Natural killer cell (primary cell): ENCODE data around the gene TTC28. TPM values are rescaled to one million over a fixed set of nuclear protein-coding genes. Genes with fewer than 3 reads are reported as not detected.

Experiments
- ATAC-seq, 3 donors: fragments of 150-1000 bp in 2 of 3; fragments of 200-7000 bp in 1 of 3; cut with Tn5 transposase; 1 replicate in 1 of 3; 2 replicates in 2 of 3; pipeline ENCODE4 v1.10.0; 2021; ENCODE audit warnings: mild to moderate bottlenecking in 2 of 3, moderate library complexity in 2 of 3
- DNase-seq, 2 donors: peaks; one replicate each; pipeline versions ENCODE4 v3.0.0 to v3.0.0-alpha.2; 2013 to 2021; ENCODE audit warnings: mixed read lengths in 1 of 2
- H3K27ac ChIP-seq: one replicate; pipeline ENCODE4 v1.5.1; 2013; ENCODE audit warnings: mild to moderate bottlenecking, low read length
- H3K27me3 ChIP-seq: one replicate; pipeline ENCODE4 v1.6.1; 2013; ENCODE audit warnings: low read length; ENCODE audit not compliant: control insufficient read depth, insufficient read depth
- H3K36me3 ChIP-seq: one replicate; pipeline ENCODE4 v1.6.1; 2013; ENCODE audit warnings: low read length; ENCODE audit not compliant: control insufficient read depth, insufficient read depth
- H3K4me1 ChIP-seq: one replicate; pipeline ENCODE4 v1.6.1; 2013; ENCODE audit warnings: low read length; ENCODE audit not compliant: control insufficient read depth, insufficient read depth
- H3K4me3 ChIP-seq: one replicate; pipeline ENCODE4 v1.5.1; 2013; ENCODE audit warnings: low read length
- H3K9me3 ChIP-seq: one replicate; pipeline ENCODE4 v1.6.1; 2013; ENCODE audit warnings: low read length; ENCODE audit not compliant: control insufficient read depth, insufficient read depth
- H3K27ac Mint-ChIP-seq, 2 donors: one replicate each; pipeline ENCODE4 v1.8.0; 2022; ENCODE audit warnings: mild to moderate bottlenecking in 2 of 2, mixed read lengths in 2 of 2, moderate library complexity in 1 of 2
- H3K27me3 Mint-ChIP-seq, 2 donors: one replicate each; pipeline ENCODE4 v1.8.0; 2022; ENCODE audit warnings: low read depth in 2 of 2, mixed read lengths in 2 of 2
- H3K36me3 Mint-ChIP-seq: one replicate; pipeline ENCODE4 v1.8.0; 2022; ENCODE audit warnings: mixed read lengths
- H3K4me1 Mint-ChIP-seq, 2 donors: one replicate each; pipeline ENCODE4 v1.8.0; 2022; ENCODE audit warnings: mixed read lengths in 2 of 2
- H3K4me3 Mint-ChIP-seq: one replicate; pipeline ENCODE4 v1.8.0; 2022; ENCODE audit warnings: mild to moderate bottlenecking, moderate library complexity, mixed read lengths
- H3K9me3 Mint-ChIP-seq, 2 donors: one replicate each; pipeline ENCODE4 v1.8.0; 2022; ENCODE audit warnings: mixed read lengths in 2 of 2
- WGBS: methylation state at CpG from one replicate; pipeline ENCODE4 v1.1.7; 2013; ENCODE audit warnings: missing lambda C conversion rate; ENCODE audit not compliant: insufficient coverage; 5-methylcytosine and 5-hydroxymethylcytosine counted together
- intact Hi-C: fragments of 100-400 bp; cut with micrococcal nuclease; formaldehyde crosslinking; loops from one replicate; pipeline ENCODE4 v1.14.2; 2022
- total RNA-seq, 4 donors: library from RNA; stranded (reverse); fragments of 120-200 nt in 1 of 4; gene quantifications; one replicate each; pipeline versions ENCODE4 v1.2.3 to v1.2.4, GENCODE V29; 2013 to 2022
- TF ChIP-seq, protein P1 (sequence below): fragments of 200-600 bp; IDR thresholded peaks from one replicate; pipeline ENCODE4 v1.8.0; 2022; ENCODE audit warnings: antibody characterized with exemption

Gene TTC28
- total RNA-seq, 3 donors from 2014 or later (not counting 1 experiment from before 2014, with no cell fraction given), result 4.1 to 10.0 (median 8.6) TPM

DNA sequence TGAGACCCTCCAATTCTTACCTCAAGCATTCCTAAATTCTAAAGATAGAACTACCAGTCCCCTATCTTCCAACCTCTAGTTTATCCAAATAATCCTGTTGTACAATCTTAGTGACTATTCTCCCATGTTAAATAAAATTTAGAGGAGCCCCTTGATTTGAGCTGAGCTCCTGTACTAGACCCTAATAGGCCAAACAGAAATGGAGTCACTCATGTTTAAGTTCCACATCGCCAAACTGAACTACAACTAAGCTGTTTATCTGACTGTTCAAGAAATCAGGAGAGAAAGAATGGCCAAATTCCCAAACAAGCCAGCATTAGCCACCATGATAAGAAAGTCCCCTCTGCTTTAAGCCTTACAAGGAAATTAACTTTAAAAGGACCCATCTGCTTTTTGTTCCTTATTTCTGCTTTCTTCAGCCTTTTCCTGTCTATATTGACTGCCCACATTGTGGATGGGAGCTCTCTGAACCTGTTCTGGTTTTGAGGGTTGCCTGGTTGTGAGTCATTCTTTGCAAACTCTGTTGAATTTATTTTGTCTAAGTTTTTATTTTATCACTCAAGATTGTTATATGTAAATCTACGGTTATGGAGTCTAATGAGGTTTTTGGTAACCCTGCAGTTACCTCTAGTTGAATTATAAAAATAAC lies 90.4 kb downstream of the TTC28 start:
- Mint-ChIP-seq H3K9me3 (no peaks in the 10 kb centered on the region), H3K4me1 (no peaks in the 10 kb centered on the region), H3K36me3 (no peaks in the 10 kb centered on the region), H3K27ac (no peak overlapping the region), H3K27me3 (peaks cover under 1 to 15% of the 10 kb centered on the region in 2 donors), H3K4me3 (no peak overlapping the region)
- Histone ChIP-seq H3K27ac (no peak overlapping the region), H3K9me3 (no peaks in the 10 kb centered on the region), H3K27me3 (peaks cover 3% of the 10 kb centered on the region), H3K36me3 (no peaks in the 10 kb centered on the region), H3K4me1 (no peaks in the 10 kb centered on the region), H3K4me3 (no peak overlapping the region)
- ATAC-seq (no peak), DNase-seq (no peak)
- WGBS, result 100% methylated on average over 2 of the region's 2 CpGs
- intact Hi-C loops, result no loop called here
- TF ChIP-seq, protein P1, sequence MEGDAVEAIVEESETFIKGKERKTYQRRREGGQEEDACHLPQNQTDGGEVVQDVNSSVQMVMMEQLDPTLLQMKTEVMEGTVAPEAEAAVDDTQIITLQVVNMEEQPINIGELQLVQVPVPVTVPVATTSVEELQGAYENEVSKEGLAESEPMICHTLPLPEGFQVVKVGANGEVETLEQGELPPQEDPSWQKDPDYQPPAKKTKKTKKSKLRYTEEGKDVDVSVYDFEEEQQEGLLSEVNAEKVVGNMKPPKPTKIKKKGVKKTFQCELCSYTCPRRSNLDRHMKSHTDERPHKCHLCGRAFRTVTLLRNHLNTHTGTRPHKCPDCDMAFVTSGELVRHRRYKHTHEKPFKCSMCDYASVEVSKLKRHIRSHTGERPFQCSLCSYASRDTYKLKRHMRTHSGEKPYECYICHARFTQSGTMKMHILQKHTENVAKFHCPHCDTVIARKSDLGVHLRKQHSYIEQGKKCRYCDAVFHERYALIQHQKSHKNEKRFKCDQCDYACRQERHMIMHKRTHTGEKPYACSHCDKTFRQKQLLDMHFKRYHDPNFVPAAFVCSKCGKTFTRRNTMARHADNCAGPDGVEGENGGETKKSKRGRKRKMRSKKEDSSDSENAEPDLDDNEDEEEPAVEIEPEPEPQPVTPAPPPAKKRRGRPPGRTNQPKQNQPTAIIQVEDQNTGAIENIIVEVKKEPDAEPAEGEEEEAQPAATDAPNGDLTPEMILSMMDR, result no peak

DNA sequence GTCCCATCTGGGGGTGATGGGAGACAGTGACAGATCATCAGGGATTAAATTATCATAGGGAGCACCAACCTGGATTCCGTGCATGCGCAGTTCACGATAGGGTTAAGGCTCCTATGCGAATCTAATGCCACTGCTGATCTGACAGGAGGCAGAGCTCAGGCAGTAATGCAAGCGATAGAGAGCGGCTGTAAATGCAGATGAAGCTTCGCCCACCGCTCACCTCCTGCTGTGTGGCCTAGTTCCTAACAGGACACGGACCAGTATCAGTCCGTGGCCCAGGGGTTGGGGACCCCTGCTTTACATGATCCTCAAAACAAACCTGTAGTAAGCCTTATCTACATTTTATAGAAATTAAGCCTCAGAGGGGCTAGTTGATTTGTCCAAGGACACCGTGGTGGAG lies 94.3 kb downstream of the TTC28 start:
- Histone ChIP-seq H3K36me3 (no peaks in the 10 kb centered on the region), H3K27ac (no peak overlapping the region), H3K27me3 (no peaks in the 10 kb centered on the region), H3K9me3 (no peaks in the 10 kb centered on the region), H3K4me1 (no peaks in the 10 kb centered on the region), H3K4me3 (no peak overlapping the region)
- no peak overlapping the region for H3K4me3 Mint-ChIP-seq
- WGBS, result 93% methylated on average over 11 of the region's 11 CpGs
- H3K4me1 Mint-ChIP-seq, result no peaks in the 10 kb centered on the region
- peaks cover 8 to 26% of the 10 kb centered on the region in 2 donors for H3K27me3 Mint-ChIP-seq
- H3K36me3 Mint-ChIP-seq, result no peaks in the 10 kb centered on the region
- ATAC-seq, result no peak
- TF ChIP-seq, protein P1, result no peak
- DNase-seq, result no peak
- intact Hi-C loops, result no loop called here
- no peaks in the 10 kb centered on the region for H3K9me3 Mint-ChIP-seq
- H3K27ac Mint-ChIP-seq, result no peak overlapping the region

DNA sequence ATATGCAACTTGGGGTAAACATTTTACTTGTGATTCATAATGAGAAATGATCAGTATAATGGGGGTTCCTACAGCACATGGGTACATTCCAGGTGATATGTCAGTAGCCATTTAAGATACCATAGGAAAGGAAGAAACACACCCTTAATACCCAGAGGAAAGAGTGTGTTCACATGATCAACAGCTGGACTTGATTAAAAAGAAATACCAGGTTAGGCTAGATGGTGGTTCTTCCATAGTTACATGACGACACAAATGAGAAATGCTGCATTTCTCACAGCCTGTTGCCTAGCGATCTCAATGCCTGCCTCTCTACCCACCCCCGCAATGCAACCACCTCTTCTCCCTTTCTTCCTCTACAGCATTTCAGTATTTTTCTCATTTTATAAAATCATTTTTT lies 96.8 kb downstream of the TTC28 start:
- H3K9me3 Mint-ChIP-seq, result no peaks in the 10 kb centered on the region

More for the DNA sequence above, 96.8 kb downstream of the TTC28 start:
- H3K4me1 ChIP-seq, result no peaks in the 10 kb centered on the region
- no peak for DNase-seq
- TF ChIP-seq, protein P1, result no peak
- Mint-ChIP-seq H3K4me3 (no peak overlapping the region), H3K27me3 (peaks cover 11 to 28% of the 10 kb centered on the region in 2 donors), H3K36me3 (no peaks in the 10 kb centered on the region), H3K27ac (no peak overlapping the region), H3K4me1 (no peaks in the 10 kb centered on the region)
- H3K27ac ChIP-seq, result no peak overlapping the region
- WGBS, result 95% methylated on average over 3 of the region's 3 CpGs
- H3K27me3 ChIP-seq, result peaks cover 5% of the 10 kb centered on the region
- no peak overlapping the region for H3K4me3 ChIP-seq
- intact Hi-C loops, result no loop called here
- H3K9me3 ChIP-seq, result no peaks in the 10 kb centered on the region
- H3K36me3 ChIP-seq, result no peaks in the 10 kb centered on the region
- no peak for ATAC-seq
